ENCODE measurements around the gene ADGRV1.

DNA sequence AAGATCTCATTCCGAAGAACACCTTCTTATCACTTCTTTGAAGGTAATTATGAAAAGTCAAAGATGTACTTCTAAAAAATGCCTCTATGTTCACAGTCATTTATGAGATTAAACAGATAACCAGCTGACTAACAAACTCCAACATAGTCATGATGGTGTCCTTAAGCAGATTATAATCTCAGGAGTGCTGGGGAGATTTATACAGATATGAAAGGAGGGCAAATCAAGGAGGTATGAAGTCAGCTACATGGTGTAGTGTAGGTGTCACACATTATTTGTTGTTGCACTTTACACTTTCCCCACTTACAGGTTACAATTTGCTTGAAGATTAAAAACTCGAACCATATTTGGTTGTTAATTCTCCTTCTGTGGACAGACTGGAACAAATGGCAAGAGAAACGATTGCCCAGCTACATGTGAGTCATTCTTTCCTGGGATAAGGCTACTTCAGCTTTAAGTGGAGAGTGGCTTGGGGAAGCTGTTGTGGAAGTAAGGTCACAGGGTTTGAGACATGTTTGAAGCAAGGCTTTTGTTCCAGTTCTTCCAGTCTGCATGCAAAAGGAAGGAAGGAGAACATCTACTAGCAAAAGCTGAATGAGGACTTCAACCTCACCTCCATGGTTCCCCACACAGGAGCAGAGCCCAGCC lies 320.1 kb downstream of the ADGRV1 start:
- TF ChIP-seq, protein P1, sequence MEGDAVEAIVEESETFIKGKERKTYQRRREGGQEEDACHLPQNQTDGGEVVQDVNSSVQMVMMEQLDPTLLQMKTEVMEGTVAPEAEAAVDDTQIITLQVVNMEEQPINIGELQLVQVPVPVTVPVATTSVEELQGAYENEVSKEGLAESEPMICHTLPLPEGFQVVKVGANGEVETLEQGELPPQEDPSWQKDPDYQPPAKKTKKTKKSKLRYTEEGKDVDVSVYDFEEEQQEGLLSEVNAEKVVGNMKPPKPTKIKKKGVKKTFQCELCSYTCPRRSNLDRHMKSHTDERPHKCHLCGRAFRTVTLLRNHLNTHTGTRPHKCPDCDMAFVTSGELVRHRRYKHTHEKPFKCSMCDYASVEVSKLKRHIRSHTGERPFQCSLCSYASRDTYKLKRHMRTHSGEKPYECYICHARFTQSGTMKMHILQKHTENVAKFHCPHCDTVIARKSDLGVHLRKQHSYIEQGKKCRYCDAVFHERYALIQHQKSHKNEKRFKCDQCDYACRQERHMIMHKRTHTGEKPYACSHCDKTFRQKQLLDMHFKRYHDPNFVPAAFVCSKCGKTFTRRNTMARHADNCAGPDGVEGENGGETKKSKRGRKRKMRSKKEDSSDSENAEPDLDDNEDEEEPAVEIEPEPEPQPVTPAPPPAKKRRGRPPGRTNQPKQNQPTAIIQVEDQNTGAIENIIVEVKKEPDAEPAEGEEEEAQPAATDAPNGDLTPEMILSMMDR (IDR thresholded peaks at IDR 0.05), result no peak
- peak in 1 of 2 donors; percentile 6 for TF ChIP-seq POLR2A (IDR thresholded peaks at IDR 0.05)
